Stimulated activated CD4-positive, alpha-beta T cell treated with anti-CD3 and anti-CD28 coated beads, Interleukin-1b, Interleukin-23, amount 100 ng/mL, for 4 hours (primary cell): ENCODE results near the gene LDLRAD3.

ENCODE experiments used
- DNase-seq, 2 donors: peaks; one replicate each; pipeline ENCODE4 v3.0.0-alpha.2; 2020; ENCODE audit warnings: low read depth in 2 of 2

LDLRAD3 gene

GRCh38 chr11:36213393-36213840, 269.6 kb downstream of the LDLRAD3 start:
- DNase-seq = no peak

GRCh38 chr11:36214480-36214879, 270.6 kb downstream of the LDLRAD3 start:
- no peak for DNase-seq

GRCh38 chr11:36214976-36215692, 271.3 kb downstream of the LDLRAD3 start:
- no peak for DNase-seq

- DNase-seq = no peak
Measured at GRCh38 chr11:36215693-36216060, 271.8 kb downstream of the LDLRAD3 start.

GRCh38 chr11:36216061-36216615, 272.3 kb downstream of the LDLRAD3 start:
- no peak for DNase-seq

GRCh38 chr11:36218283-36218921, 274.5 kb downstream of the LDLRAD3 start:
- DNase-seq = no peak

GRCh38 chr11:36219996-36220395, 276.1 kb downstream of the LDLRAD3 start:
- DNase-seq = no peak

GRCh38 chr11:36222831-36223635, 279.2 kb downstream of the LDLRAD3 start:
- DNase-seq = no peak

GRCh38 chr11:36224209-36224882, 280.5 kb downstream of the LDLRAD3 start:
- DNase-seq = no peak

GRCh38 chr11:36227044-36227443, 283.2 kb downstream of the LDLRAD3 start:
- no peak for DNase-seq

GRCh38 chr11:36228689-36229088, 284.8 kb downstream of the LDLRAD3 start:
- DNase-seq = no peak

GRCh38 chr11:36229091-36229705, 285.3 kb downstream of the LDLRAD3 start:
- DNase-seq = no peak

- no peak for DNase-seq
Measured at GRCh38 chr11:36230779-36231699, 287.2 kb downstream of the LDLRAD3 start.

GRCh38 chr11:36233204-36233603, 289.3 kb downstream of the LDLRAD3 start:
- DNase-seq = no peak

GRCh38 chr11:36234825-36235224, 291.0 kb downstream of the LDLRAD3 start:
- no peak for DNase-seq

GRCh38 chr11:36235750-36236149, 291.9 kb downstream of the LDLRAD3 start:
- no peak for DNase-seq

GRCh38 chr11:36237391-36237790, 293.5 kb downstream of the LDLRAD3 start:
- DNase-seq = no peak

GRCh38 chr11:36238036-36238631, 294.3 kb downstream of the LDLRAD3 start:
- DNase-seq = no peak

- no peak for DNase-seq
Measured at GRCh38 chr11:36238881-36239280, 295.0 kb downstream of the LDLRAD3 start.

- DNase-seq = no peak
Measured at GRCh38 chr11:36239636-36240035, 295.8 kb downstream of the LDLRAD3 start.
